ENCODE measurements around the gene CNEP1R1. TPM values are rescaled to one million over a fixed set of nuclear protein-coding genes. Genes with fewer than 3 reads are reported as not detected.

The CNEP1R1 gene
- total and polyA plus RNA-seq, 2 of the 8 experiments (the other 6 are each of a cell fraction or from before 2014, with no cell fraction given), result 10.6 to 13.6 TPM

DNA sequence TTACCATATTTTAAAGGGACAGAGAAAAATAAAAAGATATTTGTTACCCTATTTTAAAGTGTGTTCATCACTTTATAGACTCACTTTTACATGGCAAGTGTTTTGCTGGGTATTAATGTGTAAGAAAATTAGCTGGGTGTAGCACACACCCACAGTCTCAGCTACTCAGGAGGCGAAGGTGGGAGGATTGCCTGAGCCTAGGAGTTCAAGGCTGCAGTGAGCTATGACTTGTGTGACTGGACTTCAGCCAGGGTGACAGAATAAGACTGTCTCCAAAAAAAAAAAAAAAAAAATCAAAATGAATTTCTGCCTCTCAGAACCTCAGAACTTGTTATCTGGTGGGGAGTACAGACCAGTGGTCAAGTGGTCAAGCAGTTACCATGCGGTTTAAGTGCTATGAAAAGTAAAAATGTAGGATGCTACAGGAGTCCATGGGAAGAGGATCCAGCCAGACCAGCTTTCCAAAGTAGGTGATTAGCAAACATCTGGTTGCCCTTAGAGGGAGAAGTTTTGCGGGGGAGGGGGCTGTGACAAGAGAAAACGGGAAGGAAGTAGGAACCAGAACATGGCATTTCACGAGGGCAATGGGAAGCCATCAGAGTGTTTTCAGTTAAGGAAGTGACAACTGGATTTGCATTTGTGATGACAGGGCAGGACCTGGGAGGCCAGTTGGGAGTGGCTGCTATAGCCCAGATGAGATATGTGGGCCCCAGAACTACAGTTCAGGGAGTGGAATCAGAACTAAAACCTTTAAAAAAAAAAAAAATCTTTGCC, 13.9 kb downstream of the CNEP1R1 start (continued):
- TF ChIP-seq, protein P1, sequence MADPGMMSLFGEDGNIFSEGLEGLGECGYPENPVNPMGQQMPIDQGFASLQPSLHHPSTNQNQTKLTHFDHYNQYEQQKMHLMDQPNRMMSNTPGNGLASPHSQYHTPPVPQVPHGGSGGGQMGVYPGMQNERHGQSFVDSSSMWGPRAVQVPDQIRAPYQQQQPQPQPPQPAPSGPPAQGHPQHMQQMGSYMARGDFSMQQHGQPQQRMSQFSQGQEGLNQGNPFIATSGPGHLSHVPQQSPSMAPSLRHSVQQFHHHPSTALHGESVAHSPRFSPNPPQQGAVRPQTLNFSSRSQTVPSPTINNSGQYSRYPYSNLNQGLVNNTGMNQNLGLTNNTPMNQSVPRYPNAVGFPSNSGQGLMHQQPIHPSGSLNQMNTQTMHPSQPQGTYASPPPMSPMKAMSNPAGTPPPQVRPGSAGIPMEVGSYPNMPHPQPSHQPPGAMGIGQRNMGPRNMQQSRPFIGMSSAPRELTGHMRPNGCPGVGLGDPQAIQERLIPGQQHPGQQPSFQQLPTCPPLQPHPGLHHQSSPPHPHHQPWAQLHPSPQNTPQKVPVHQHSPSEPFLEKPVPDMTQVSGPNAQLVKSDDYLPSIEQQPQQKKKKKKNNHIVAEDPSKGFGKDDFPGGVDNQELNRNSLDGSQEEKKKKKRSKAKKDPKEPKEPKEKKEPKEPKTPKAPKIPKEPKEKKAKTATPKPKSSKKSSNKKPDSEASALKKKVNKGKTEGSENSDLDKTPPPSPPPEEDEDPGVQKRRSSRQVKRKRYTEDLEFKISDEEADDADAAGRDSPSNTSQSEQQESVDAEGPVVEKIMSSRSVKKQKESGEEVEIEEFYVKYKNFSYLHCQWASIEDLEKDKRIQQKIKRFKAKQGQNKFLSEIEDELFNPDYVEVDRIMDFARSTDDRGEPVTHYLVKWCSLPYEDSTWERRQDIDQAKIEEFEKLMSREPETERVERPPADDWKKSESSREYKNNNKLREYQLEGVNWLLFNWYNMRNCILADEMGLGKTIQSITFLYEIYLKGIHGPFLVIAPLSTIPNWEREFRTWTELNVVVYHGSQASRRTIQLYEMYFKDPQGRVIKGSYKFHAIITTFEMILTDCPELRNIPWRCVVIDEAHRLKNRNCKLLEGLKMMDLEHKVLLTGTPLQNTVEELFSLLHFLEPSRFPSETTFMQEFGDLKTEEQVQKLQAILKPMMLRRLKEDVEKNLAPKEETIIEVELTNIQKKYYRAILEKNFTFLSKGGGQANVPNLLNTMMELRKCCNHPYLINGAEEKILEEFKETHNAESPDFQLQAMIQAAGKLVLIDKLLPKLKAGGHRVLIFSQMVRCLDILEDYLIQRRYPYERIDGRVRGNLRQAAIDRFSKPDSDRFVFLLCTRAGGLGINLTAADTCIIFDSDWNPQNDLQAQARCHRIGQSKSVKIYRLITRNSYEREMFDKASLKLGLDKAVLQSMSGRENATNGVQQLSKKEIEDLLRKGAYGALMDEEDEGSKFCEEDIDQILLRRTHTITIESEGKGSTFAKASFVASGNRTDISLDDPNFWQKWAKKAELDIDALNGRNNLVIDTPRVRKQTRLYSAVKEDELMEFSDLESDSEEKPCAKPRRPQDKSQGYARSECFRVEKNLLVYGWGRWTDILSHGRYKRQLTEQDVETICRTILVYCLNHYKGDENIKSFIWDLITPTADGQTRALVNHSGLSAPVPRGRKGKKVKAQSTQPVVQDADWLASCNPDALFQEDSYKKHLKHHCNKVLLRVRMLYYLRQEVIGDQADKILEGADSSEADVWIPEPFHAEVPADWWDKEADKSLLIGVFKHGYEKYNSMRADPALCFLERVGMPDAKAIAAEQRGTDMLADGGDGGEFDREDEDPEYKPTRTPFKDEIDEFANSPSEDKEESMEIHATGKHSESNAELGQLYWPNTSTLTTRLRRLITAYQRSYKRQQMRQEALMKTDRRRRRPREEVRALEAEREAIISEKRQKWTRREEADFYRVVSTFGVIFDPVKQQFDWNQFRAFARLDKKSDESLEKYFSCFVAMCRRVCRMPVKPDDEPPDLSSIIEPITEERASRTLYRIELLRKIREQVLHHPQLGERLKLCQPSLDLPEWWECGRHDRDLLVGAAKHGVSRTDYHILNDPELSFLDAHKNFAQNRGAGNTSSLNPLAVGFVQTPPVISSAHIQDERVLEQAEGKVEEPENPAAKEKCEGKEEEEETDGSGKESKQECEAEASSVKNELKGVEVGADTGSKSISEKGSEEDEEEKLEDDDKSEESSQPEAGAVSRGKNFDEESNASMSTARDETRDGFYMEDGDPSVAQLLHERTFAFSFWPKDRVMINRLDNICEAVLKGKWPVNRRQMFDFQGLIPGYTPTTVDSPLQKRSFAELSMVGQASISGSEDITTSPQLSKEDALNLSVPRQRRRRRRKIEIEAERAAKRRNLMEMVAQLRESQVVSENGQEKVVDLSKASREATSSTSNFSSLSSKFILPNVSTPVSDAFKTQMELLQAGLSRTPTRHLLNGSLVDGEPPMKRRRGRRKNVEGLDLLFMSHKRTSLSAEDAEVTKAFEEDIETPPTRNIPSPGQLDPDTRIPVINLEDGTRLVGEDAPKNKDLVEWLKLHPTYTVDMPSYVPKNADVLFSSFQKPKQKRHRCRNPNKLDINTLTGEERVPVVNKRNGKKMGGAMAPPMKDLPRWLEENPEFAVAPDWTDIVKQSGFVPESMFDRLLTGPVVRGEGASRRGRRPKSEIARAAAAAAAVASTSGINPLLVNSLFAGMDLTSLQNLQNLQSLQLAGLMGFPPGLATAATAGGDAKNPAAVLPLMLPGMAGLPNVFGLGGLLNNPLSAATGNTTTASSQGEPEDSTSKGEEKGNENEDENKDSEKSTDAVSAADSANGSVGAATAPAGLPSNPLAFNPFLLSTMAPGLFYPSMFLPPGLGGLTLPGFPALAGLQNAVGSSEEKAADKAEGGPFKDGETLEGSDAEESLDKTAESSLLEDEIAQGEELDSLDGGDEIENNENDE (IDR thresholded peaks at IDR 0.05; ENCODE audit: insufficient replicate concordance, low read length), result no peak
- TF ChIP-seq SIRT6 (IDR thresholded peaks at IDR 0.05; ENCODE audit: low read length) (no peak), POLR2AphosphoS5 (IDR thresholded peaks at IDR 0.05; ENCODE audit: low read depth, low read length) (no peak)
- TF ChIP-seq, protein P2, sequence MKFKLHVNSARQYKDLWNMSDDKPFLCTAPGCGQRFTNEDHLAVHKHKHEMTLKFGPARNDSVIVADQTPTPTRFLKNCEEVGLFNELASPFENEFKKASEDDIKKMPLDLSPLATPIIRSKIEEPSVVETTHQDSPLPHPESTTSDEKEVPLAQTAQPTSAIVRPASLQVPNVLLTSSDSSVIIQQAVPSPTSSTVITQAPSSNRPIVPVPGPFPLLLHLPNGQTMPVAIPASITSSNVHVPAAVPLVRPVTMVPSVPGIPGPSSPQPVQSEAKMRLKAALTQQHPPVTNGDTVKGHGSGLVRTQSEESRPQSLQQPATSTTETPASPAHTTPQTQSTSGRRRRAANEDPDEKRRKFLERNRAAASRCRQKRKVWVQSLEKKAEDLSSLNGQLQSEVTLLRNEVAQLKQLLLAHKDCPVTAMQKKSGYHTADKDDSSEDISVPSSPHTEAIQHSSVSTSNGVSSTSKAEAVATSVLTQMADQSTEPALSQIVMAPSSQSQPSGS (IDR thresholded peaks at IDR 0.05; ENCODE audit: low read length), result no peak
